Pancreas (tissue), 10 donors: ENCODE data around the gene PITRM1. TPM values are rescaled to one million over a fixed set of nuclear protein-coding genes. Genes with fewer than 3 reads are reported as not detected.

Experiments used
- ATAC-seq, 4 donors: fragments of 200-7000 bp; cut with Tn5 transposase; one replicate each; pipeline versions ENCODE4 v1.8.0 to v1.9.1; 2020; ENCODE audit warnings: mild to moderate bottlenecking in 4 of 4, moderate library complexity in 4 of 4
- DNase-seq, 6 donors: peaks; one replicate each; pipeline ENCODE4 v3.0.0-alpha.2; 2020
- FAIRE-seq: peaks from 2 replicates; lab custom pipeline; 2012; peaks lifted over from hg19 to GRCh38; lab: Jason Lieb, UNC
- H3K27ac ChIP-seq, 4 donors: fragments of 200-600 bp; sonication (generic); 1 replicate in 3 of 4; 2 replicates in 1 of 4; pipeline versions ENCODE4 v1.5.0 to v1.8.0; 2020
- H3K27me3 ChIP-seq, 4 donors: fragments of 200-600 bp; one replicate each; pipeline ENCODE4 v1.8.0; 2021
- H3K36me3 ChIP-seq, 3 donors: fragments of 200-600 bp; sonication (generic) in 1 of 3; one replicate each; pipeline versions ENCODE4 v1.5.0 to v1.8.0; 2020 to 2021
- H3K4me1 ChIP-seq, 3 donors: fragments of 200-600 bp; one replicate each; pipeline ENCODE4 v1.8.0; 2021
- H3K4me3 ChIP-seq, 4 donors: fragments of 200-600 bp; sonication (generic) in 2 of 4; one replicate each; pipeline versions ENCODE4 v1.5.0 to v1.8.0; 2020 to 2021
- H3K9me3 ChIP-seq, 4 donors: fragments of 200-600 bp; one replicate each; pipeline ENCODE4 v1.8.0; 2021
- CTCF ChIP-seq, 4 donors: fragments of 200-600 bp; sonication (generic) in 3 of 4; IDR thresholded peaks; one replicate each; pipeline versions ENCODE4 v1.5.0 to v1.8.0; 2021; ENCODE audit warnings: antibody characterized with exemption in 4 of 4
- WGBS, 2 donors: extraction: QIAGEN DNeasy Blood & Tissue Kit; methylation state at CpG; one replicate each; pipeline ENCODE4 v1.1.7; 2013; 5-methylcytosine and 5-hydroxymethylcytosine counted together
- intact Hi-C, 3 donors: fragments of 100-400 bp; cut with DNase I; formaldehyde crosslinking; loops; one replicate each; pipeline versions ENCODE4 v1.11.1 to v1.14.2; 2022
- polyA plus RNA-seq, 2 donors: library from polyadenylated mRNA; stranded (reverse); fragments of 200-250 nt; gene quantifications; one replicate each; pipeline ENCODE4 v1.2.3, GENCODE V29; 2013
- total RNA-seq, 6 donors: library from RNA; stranded (reverse); fragmentation: NEBNext Ultra II Directional in 4 of 6; extraction: Animal tissue kit (Norgen Biotek cat#: 25700) in 4 of 6; gene quantifications; one replicate each; pipeline versions ENCODE4 v1.2.1 to v1.2.4, GENCODE V29; 2021 to 2023
- donor health status: healthy with polysubstance abuse.
- donor health status: DM: no; HTN: no; CAD: no; lungs with moderate emphysema.
- donor health status: DM: no; HTN: no; CAD: no.
- donor health status: control.
- donor health status: control.
- donor health status: Bipolar disorder and iron deficiency.
- donor health status: DM: yes; HTN: yes; CAD: no.
- donor health status: DM: no; HTN: no; CAD: no.
- donor health status: DM: no; HTN: no; CAD: no.
- donor health status: DM: yes; HTN: yes; CAD: no.

PITRM1 gene
- total and polyA plus RNA-seq, 8 donors: 24.7 to 73.6 (median 31.5) TPM

GRCh38 chr10:3217853-3218252 is 45.3 kb upstream of the PITRM1 start:
- Histone ChIP-seq H3K4me1 (no peaks in the 10 kb centered on the region), H3K27me3 (no peaks in the 10 kb centered on the region), H3K27ac (no peak overlapping the region), H3K9me3 (no peaks in the 10 kb centered on the region), H3K4me3 (no peak overlapping the region), H3K36me3 (no peaks in the 10 kb centered on the region)
- DNase-seq: no peak
- no peak for ATAC-seq
- 83 to 91% methylated on average over 12 of the region's 12 CpGs for WGBS, 2 donors
- intact Hi-C loops: loop anchor here in 1 of 3 donors (10.0 kb wide), 1 partner anchor 1547 kb away; no protein-coding TSS in a partner anchor
- FAIRE-seq: no peak
- TF ChIP-seq CTCF (IDR thresholded peaks at IDR 0.05): no peak

- TF ChIP-seq CTCF (IDR thresholded peaks at IDR 0.05): no peak
- WGBS, 2 donors: 64 to 66% methylated on average over 2 of the region's 2 CpGs
- H3K27ac ChIP-seq: no peak overlapping the region
- DNase-seq (no peak), FAIRE-seq (no peak), ATAC-seq (no peak)
- H3K9me3 ChIP-seq: no peaks in the 10 kb centered on the region
- no peaks in the 10 kb centered on the region for H3K36me3 ChIP-seq
- no peaks in the 10 kb centered on the region for H3K27me3 ChIP-seq
- H3K4me3 ChIP-seq: no peak overlapping the region
- no peaks in the 10 kb centered on the region for H3K4me1 ChIP-seq
- intact Hi-C loops: loop anchor here in 1 of 3 donors (10.0 kb wide), 1 partner anchor 1548 kb away; no protein-coding TSS in a partner anchor
These were observed 44.7 kb upstream of the PITRM1 start for GRCh38 chr10:3217301-3217700.

- Histone ChIP-seq H3K27me3 (no peaks in the 10 kb centered on the region), H3K27ac (no peak overlapping the region), H3K4me1 (no peaks in the 10 kb centered on the region), H3K9me3 (no peaks in the 10 kb centered on the region), H3K36me3 (no peaks in the 10 kb centered on the region), H3K4me3 (no peak overlapping the region)
- FAIRE-seq: no peak
- DNase-seq: no peak
- intact Hi-C loops: loop anchor here in 1 of 3 donors (10.0 kb wide), 1 partner anchor 1550 kb away; no protein-coding TSS in a partner anchor
- no peak for TF ChIP-seq CTCF (IDR thresholded peaks at IDR 0.05)
- ATAC-seq: no peak
- 70 to 78% methylated on average over 14 of the region's 14 CpGs for WGBS, 2 donors
These were observed 42.7 kb upstream of the PITRM1 start for GRCh38 chr10:3215153-3215775.

GRCh38 chr10:3213758-3214515 is 41.4 kb upstream of the PITRM1 start:
- FAIRE-seq: no peak

More at GRCh38 chr10:3213758-3214515, 41.4 kb upstream of the PITRM1 start:
- Histone ChIP-seq H3K27ac (no peak overlapping the region), H3K36me3 (no peaks in the 10 kb centered on the region), H3K27me3 (no peaks in the 10 kb centered on the region), H3K4me3 (no peak overlapping the region), H3K9me3 (no peaks in the 10 kb centered on the region), H3K4me1 (no peaks in the 10 kb centered on the region)
- DNase-seq (no peak), ATAC-seq (no peak)
- no peak for TF ChIP-seq CTCF (IDR thresholded peaks at IDR 0.05)
- WGBS, 2 donors: 84 to 88% methylated on average over 20 of the region's 20 CpGs
- intact Hi-C loops: loop anchor here in 1 of 3 donors (10.0 kb wide), 1 partner anchor 1551 kb away; no protein-coding TSS in a partner anchor
